Loucy (cell line): ENCODE measurements around the gene KIRREL1.
A peak's percentile ranks its signal among the peaks of the same experiment; 100 is the strongest.

Experiments used
- H2AFZ ChIP-seq: fragments of 200-600 bp; sonication (generic); 2 replicates; pipeline ENCODE4 v1.6.0; 2016; ENCODE audit warnings: antibody characterized with exemption, mild to moderate bottlenecking, low read length, moderate library complexity
- H3F3A ChIP-seq: fragments of 200-600 bp; 2 replicates; pipeline ENCODE4 v1.6.0; 2016; ENCODE audit warnings: antibody characterized with exemption, low read depth, mild to moderate bottlenecking
- H3K27me3 ChIP-seq: fragments of 200-600 bp; sonication (generic); 2 replicates; pipeline ENCODE4 v1.6.1; 2014; ENCODE audit warnings: low read length, mild to moderate bottlenecking; ENCODE audit not compliant: insufficient read depth, poor library complexity, severe bottlenecking
- H3K36me3 ChIP-seq: fragments of 200-600 bp; sonication (generic); 2 replicates; pipeline ENCODE4 v1.6.1; 2016; ENCODE audit warnings: low read length; ENCODE audit not compliant: insufficient read depth
- H3K4me1 ChIP-seq: fragments of 200-600 bp; sonication (generic); 2 replicates; pipeline ENCODE4 v1.5.1; 2014; ENCODE audit warnings: low read length, mild to moderate bottlenecking; ENCODE audit not compliant: insufficient read depth, poor library complexity, severe bottlenecking
- H3K4me2 ChIP-seq: fragments of 200-600 bp; sonication (generic); 2 replicates; pipeline ENCODE4 v1.6.0; 2014; ENCODE audit warnings: antibody characterized with exemption, low read length, low read depth, mild to moderate bottlenecking; ENCODE audit not compliant: poor library complexity, severe bottlenecking
- H3K4me3 ChIP-seq: fragments of 200-600 bp; sonication (generic); 2 replicates; pipeline ENCODE4 v1.5.1; 2014; ENCODE audit warnings: low read length, mild to moderate bottlenecking, mixed read lengths; ENCODE audit not compliant: poor library complexity, severe bottlenecking
- H3K79me2 ChIP-seq: fragments of 200-600 bp; sonication (generic); 2 replicates; pipeline ENCODE4 v1.6.1; 2014; ENCODE audit warnings: low read length; ENCODE audit not compliant: insufficient read depth
- H3K9ac ChIP-seq: fragments of 200-600 bp; sonication (generic); 2 replicates; pipeline ENCODE4 v1.6.0; 2014; ENCODE audit warnings: mild to moderate bottlenecking, low read depth, low read length, moderate library complexity; ENCODE audit not compliant: poor library complexity, severe bottlenecking
- H3K9me2 ChIP-seq: fragments of 200-600 bp; sonication (generic); replicated peaks from 2 replicates; pipeline ENCODE4 v1.6.1; 2016; ENCODE audit warnings: low read depth, low read length, mixed read lengths
- H3K9me3 ChIP-seq: fragments of 200-600 bp; sonication (generic); 2 replicates; pipeline ENCODE4 v1.6.1; 2014; ENCODE audit warnings: mild to moderate bottlenecking, antibody characterized with exemption, low read length, low read depth; ENCODE audit not compliant: insufficient read depth
- H4K20me1 ChIP-seq: fragments of 200-600 bp; sonication (generic); 2 replicates; pipeline ENCODE4 v1.6.0; 2014; ENCODE audit warnings: antibody characterized with exemption, low read length, mild to moderate bottlenecking; ENCODE audit not compliant: insufficient read depth, poor library complexity, severe bottlenecking
- EZH2phosphoT487 ChIP-seq: fragments of 200-600 bp; IDR thresholded peaks from 2 replicates; pipeline ENCODE4 v1.6.1; 2018; ENCODE audit warnings: antibody characterized with exemption, mild to moderate bottlenecking, moderate library complexity, borderline replicate concordance
- TF ChIP-seq, protein P1 (sequence below): fragments of 200-600 bp; sonication (generic); conservative IDR thresholded peaks from 2 replicates; pipeline ENCODE4 v1.5.1; 2014; ENCODE audit warnings: mild to moderate bottlenecking, antibody characterized with exemption, low read length

Gene KIRREL1

GRCh38 chr1:157958263-157958662 is 35.2 kb upstream of the KIRREL1 start:
- Histone ChIP-seq H3K4me1 (no peaks in the 10 kb centered on the region), H3F3A (no peaks in the 10 kb centered on the region), H3K27me3 (no peaks in the 10 kb centered on the region), H3K79me2 (no peaks in the 10 kb centered on the region), H3K4me3 (no peak overlapping the region), H2AFZ (no peak overlapping the region), H3K4me2 (no peak overlapping the region), H3K9me3 (no peaks in the 10 kb centered on the region), H3K9me2 (no peaks in the 10 kb centered on the region), H3K36me3 (no peaks in the 10 kb centered on the region), H3K9ac (no peak overlapping the region), H4K20me1 (no peaks in the 10 kb centered on the region)
- TF ChIP-seq, protein P1, sequence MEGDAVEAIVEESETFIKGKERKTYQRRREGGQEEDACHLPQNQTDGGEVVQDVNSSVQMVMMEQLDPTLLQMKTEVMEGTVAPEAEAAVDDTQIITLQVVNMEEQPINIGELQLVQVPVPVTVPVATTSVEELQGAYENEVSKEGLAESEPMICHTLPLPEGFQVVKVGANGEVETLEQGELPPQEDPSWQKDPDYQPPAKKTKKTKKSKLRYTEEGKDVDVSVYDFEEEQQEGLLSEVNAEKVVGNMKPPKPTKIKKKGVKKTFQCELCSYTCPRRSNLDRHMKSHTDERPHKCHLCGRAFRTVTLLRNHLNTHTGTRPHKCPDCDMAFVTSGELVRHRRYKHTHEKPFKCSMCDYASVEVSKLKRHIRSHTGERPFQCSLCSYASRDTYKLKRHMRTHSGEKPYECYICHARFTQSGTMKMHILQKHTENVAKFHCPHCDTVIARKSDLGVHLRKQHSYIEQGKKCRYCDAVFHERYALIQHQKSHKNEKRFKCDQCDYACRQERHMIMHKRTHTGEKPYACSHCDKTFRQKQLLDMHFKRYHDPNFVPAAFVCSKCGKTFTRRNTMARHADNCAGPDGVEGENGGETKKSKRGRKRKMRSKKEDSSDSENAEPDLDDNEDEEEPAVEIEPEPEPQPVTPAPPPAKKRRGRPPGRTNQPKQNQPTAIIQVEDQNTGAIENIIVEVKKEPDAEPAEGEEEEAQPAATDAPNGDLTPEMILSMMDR: no peak
- no peak for TF ChIP-seq EZH2phosphoT487

DNA sequence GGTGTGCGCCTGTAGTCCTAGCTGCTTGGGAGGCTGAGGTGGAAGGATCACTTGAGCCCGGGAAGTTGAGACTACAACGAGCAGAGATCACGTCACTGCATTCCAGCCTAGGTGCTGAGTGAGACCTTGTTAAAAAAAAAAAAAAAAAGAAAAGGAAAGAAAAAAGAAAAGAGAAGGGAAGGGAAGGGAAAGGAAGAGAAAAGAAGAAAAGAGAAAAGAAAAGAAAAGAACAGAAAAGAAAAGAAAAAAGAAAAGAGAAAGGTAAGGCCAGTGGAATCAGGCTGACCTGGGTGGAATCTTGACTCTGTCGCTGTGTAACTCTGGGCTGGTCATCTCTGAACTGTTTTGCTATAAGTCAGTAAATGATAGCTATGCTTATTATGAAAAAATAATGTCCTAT is 33.7 kb upstream of the KIRREL1 start:
- Histone ChIP-seq H2AFZ (no peak overlapping the region), H3K4me3 (no peak overlapping the region), H3K4me2 (no peak overlapping the region), H3K9ac (no peak overlapping the region), H3K9me3 (no peaks in the 10 kb centered on the region), H3K9me2 (no peaks in the 10 kb centered on the region), H3F3A (no peaks in the 10 kb centered on the region), H3K36me3 (no peaks in the 10 kb centered on the region), H4K20me1 (no peaks in the 10 kb centered on the region), H3K27me3 (no peaks in the 10 kb centered on the region), H3K79me2 (no peaks in the 10 kb centered on the region), H3K4me1 (no peaks in the 10 kb centered on the region)
- TF ChIP-seq, protein P1: no peak

DNA sequence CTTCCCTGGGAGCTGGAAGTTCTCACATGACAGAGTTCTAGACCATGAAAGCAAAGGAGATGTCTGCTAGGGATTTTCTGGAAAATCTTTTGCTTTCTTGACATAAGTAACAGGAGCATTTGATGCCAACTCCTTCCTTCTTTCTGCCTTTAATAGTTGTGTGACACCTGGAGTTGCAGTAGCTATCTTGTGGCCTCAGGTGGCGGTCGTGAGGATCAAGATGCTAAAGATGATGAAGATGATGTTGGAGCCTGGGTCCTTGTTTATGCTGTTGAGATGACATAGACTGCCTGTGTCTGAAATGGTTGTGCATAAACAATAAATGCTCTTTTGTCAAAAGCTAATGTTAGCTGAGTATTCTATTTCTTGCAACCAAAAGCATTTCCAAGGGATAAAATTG is 32.7 kb upstream of the KIRREL1 start:
- Histone ChIP-seq H3K36me3 (no peaks in the 10 kb centered on the region), H3K9me3 (no peaks in the 10 kb centered on the region), H3K4me3 (no peak overlapping the region), H4K20me1 (no peaks in the 10 kb centered on the region), H3K9me2 (no peaks in the 10 kb centered on the region), H3K4me1 (no peaks in the 10 kb centered on the region), H3K27me3 (no peaks in the 10 kb centered on the region), H3K79me2 (no peaks in the 10 kb centered on the region), H3K4me2 (no peak overlapping the region), H3K9ac (no peak overlapping the region), H3F3A (no peaks in the 10 kb centered on the region), H2AFZ (no peak overlapping the region)
- no peak for TF ChIP-seq EZH2phosphoT487
- TF ChIP-seq, protein P1: 0 out of 2 replicates have a peak, but pooled peaks have one; percentile 10
